ENCODE data around the gene SLC37A1.

SLC37A1 gene

GRCh38 chr21:42556960-42557359 lies 43.3 kb downstream of the SLC37A1 start:
- FAIRE-seq (no peak), DNase-seq (ENCODE audit: insufficient read length, low spot score) (no peak)

GRCh38 chr21:42557420-42557819 lies 43.8 kb downstream of the SLC37A1 start:
- FAIRE-seq: no peak

GRCh38 chr21:42558368-42558767 lies 44.7 kb downstream of the SLC37A1 start:
- DNase-seq (ENCODE audit: insufficient read length, low spot score) (no peak), FAIRE-seq (no peak)

More at GRCh38 chr21:42557420-42557819, 43.8 kb downstream of the SLC37A1 start:
- DNase-seq (ENCODE audit: insufficient read length, low spot score): no peak

DNA sequence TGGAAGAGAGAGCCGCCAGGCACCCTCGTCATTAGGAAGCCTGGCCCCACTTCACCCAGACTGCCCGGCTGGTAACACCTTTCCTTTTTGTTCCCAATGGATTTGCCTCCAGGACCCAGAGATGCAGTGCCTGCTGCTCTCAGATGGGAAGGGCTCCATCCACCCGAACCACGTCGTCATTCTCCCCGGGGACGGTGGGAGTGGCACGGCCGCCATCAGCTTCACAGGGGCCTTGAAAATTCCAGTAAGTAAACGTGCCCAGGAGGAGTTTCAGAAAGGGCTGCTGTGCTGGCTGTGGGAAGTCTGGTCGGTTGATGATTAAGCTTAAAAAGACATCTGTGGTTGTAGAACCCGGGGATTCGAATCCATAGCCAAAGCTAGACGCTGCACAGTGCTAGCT lies 45.2 kb downstream of the SLC37A1 start:
- DNase-seq (ENCODE audit: insufficient read length, low spot score) (no peak), FAIRE-seq (no peak)

GRCh38 chr21:42559326-42559725 lies 45.7 kb downstream of the SLC37A1 start:
- no peak for FAIRE-seq
- no peak for DNase-seq (ENCODE audit: insufficient read length, low spot score)

DNA sequence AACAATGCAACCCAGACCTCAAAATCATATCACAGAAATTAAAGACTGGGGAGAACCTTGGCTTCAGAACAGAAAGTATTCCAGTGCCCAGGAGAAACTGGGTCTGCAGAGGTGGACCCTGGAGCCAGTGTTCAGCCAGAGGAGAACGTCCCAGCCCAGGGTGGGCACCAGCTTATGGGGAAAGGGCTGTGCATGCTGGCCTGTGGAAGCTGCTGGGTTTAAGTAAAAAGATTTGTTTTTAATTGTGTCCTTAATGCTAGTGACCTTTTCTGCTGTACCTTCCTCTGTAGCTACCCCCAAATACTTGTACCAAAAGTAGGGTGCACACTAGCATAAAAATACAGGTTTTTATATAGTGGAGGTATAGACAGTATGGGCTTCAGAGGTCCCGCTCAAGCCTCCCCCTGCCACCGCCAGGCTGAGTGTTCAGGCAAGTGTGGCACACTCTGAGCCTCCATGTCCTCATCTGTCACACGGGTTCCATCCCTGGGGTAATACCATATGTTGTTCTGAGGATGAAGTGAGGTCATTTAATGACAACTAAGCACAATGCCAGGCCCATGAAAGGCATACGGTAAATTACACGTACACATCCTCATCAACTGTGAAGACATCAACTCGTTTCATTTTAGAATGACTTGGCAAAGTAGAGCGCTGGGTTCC lies 47.0 kb downstream of the SLC37A1 start:
- no peak for FAIRE-seq
- DNase-seq (ENCODE audit: insufficient read length, low spot score): no peak

DNA sequence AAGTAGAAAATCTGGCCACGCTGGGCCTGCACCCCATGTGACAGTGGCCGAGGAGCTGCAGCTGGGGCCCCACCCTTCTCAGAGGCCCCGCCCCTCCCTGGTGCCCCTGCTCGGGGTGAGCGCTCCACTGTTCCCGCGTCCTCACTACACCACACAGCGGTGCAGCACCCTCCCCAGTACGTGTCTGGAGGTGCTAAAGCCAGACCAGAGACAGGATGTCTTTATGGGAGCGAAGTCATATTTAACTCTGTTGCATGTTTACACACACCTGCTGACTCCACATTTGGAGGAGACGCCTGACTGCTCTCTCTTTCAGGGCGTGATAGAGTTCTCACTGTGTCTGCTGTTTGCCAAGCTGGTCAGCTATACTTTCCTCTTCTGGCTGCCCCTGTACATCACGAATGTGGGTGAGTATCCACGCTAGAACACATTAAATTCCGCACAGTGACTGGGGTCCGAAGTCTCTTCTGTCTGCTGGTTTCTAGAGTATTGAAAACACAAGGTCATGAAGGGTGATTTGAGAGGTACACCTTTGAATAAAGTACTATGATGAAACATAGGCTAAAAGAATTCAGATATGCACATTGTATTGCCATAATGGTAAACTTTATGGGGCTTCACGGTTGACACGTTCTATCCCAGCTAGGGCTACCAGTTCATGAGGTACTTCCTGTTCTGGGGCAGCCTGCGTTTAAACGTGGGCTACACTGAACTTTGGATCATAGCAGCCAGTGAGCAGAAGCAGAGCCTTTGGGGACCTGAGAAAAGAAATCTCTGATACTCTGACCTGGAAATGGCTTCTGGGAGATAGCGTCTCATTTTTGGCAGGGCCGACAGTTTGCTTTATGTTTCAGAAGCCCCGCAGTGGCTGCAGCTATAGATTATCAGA lies 48.4 kb downstream of the SLC37A1 start:
- FAIRE-seq (no peak), DNase-seq (ENCODE audit: insufficient read length, low spot score) (no peak)

GRCh38 chr21:42562816-42563215 lies 49.2 kb downstream of the SLC37A1 start:
- DNase-seq (ENCODE audit: insufficient read length, low spot score): no peak
- FAIRE-seq: no peak

GRCh38 chr21:42563261-42563660 lies 49.6 kb downstream of the SLC37A1 start:
- DNase-seq (ENCODE audit: insufficient read length, low spot score): no peak
- FAIRE-seq: no peak

- FAIRE-seq (no peak), DNase-seq (ENCODE audit: insufficient read length, low spot score) (no peak)
Observed at GRCh38 chr21:42563686-42564085, 50.0 kb downstream of the SLC37A1 start.

DNA sequence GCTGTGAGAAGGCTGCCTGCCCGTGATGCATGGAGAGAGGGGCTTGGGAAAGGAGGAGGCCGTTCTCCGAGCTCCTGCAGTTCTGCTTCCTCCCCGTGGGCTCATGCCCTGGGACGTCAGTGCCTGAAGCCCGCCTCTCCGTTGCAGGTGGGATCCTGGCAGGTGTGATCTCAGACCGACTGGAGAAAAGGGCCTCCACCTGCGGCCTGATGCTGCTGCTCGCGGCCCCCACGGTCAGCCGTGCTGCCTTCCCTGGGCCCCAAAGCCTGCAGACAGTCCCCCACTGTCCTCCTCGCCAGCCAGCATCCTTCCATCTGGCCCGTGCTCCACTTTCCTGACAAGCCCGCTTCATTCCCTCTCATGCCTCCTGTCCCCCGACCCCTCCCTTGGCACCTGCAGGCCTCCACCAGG lies 50.9 kb downstream of the SLC37A1 start:
- DNase-seq (ENCODE audit: insufficient read length, low spot score): no peak
- FAIRE-seq: no peak

- FAIRE-seq (no peak), DNase-seq (ENCODE audit: insufficient read length, low spot score) (no peak)
Observed at GRCh38 chr21:42565206-42565810, 51.7 kb downstream of the SLC37A1 start.

DNA sequence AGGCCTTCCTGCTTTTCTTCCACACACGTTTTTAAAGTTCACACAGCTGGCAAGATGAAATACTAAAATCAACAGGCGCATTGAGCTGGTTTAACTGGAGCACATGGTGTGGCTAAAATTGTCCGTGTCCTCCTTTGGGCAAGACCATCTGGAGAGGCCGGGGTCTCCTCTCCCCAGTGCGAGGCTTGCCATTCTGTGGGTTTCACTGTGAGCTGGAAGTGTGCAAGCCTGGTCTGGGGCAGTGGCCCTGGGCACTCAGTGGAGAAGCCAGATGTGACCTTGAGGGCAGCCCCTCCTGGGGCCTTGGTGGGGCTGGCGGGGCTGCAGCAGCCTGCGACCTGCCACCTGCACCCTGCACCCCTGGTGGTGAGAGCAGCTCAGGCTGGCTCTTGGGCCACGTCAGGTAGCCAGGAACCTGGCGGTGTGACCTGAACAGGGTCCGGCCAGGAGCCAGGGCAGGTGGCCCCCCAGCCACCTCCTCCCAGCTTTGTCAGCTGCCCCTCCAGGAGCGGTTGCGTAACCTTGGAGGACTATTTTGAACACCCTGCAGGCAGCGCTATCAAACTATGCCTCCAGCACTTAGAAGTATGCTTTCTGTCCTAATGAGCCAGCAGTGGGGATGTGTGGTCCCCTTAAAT lies 52.4 kb downstream of the SLC37A1 start:
- no peak for FAIRE-seq
- DNase-seq (ENCODE audit: insufficient read length, low spot score): no peak

DNA sequence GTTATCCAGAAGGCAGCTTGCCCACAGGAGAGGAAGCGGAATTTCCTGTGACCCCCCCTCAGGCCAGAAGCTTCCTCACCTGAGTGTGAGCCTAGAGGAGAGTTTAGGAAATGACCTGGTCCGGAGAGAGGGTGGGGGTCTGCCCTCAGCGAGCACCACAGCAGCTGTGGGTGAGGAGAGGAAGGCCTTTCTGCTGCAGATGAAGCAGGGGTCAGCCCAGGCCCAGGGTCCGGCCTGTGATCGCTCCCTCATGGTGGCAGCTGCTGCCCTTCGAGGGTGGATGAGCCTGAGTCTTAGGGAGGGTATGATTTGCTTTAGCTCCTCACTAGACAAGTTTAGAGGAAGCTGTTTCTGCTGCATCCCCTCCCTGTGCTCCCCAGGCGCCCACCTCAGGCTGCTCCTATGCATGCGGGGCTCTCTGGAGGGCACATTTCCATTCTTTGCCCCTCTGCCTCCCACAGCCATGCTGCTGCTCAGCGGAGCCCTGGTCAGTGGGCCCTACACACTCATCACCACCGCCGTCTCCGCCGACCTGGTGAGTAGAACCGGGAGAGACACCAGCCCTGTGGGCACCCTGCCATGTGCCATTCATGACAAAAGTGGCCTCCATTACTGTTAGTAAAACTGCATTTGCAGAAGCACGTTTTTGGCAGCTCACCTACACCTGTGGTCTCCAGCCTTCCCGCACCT lies 53.0 kb downstream of the SLC37A1 start:
- DNase-seq (ENCODE audit: insufficient read length, low spot score): no peak
- FAIRE-seq: no peak

DNA sequence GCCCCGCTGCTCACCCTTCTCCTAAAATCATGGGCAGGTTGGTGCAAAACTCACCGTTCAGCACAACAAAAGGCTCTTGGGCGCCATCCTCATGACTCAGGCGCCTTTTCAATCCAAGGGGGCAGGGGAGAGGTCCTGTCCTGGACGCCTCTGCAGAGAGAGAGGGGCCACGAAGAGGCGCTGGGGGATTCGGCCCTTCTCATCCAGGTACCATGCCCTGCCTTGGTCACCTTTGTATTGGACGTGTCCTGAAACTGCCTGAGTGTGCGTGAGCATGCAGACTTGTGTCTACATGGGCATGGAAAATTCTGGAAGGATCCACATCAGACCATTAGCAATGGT lies 53.5 kb downstream of the SLC37A1 start:
- no peak for DNase-seq (ENCODE audit: insufficient read length, low spot score)
- no peak for FAIRE-seq

DNA sequence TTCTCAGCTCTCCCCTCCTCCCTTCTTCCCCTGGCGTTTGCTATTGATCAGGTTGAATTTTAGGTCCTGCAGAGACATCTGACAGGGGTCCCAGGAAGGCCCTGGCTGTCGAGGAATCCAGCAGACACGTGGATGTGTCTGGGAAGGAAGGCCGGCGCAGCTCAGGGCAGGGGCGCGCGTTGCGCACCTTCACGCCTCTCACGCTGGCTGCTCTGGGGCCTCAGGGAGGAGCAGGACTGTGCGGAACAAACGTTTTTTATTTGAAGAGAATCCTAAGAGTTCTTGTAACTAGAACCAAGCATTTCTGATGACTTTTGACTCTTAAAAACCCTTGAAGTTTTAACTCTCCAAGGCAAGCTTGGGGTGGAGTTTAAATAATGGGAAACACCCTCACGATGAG lies 54.2 kb downstream of the SLC37A1 start:
- FAIRE-seq (no peak), DNase-seq (ENCODE audit: insufficient read length, low spot score) (no peak)

GRCh38 chr21:42568376-42568775 lies 54.7 kb downstream of the SLC37A1 start:
- FAIRE-seq (no peak), DNase-seq (ENCODE audit: insufficient read length, low spot score) (no peak)

DNA sequence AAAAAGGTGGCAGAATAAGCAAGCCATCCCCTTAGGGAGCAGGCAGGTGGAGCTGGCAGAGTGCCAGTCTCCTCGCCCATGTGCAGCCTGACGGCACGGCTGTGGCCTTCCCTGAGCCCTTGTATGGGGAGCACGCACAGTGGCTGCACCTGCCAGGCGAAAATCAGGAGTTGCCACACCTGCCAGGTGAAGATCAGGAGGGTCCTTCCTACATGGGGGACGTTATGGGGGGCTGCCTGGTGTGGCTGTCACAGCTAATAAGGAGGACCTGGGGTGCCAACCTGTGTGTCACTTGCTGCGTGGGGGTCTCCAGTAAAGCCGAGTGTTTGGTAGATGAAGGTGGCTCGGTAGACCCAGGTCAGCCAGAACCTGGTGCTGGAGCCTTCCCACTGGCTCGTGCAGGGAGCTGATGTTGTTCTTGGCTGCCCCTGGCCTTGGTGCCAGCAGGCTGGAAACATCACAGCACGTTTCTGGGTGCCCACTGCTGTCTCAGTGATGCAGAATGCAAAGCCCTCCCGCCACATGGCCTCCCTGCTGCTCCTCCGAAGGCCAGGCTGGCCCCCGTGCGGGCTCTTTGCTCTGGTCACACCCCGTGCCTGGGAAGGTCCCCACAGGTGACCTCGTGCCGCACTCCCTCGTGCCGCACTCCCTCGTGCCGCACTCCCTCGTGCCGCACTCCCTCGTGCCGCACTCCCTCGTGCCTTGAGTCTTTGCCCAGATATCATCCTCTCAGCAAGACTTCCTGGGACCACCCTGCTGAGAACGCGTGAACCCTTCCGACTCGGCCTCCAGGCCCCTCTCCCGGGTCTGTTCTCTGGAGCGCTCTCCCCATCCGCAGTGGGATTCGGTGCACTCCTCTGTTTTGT lies 55.4 kb downstream of the SLC37A1 start:
- no peak for DNase-seq (ENCODE audit: insufficient read length, low spot score)
- no peak for FAIRE-seq

DNA sequence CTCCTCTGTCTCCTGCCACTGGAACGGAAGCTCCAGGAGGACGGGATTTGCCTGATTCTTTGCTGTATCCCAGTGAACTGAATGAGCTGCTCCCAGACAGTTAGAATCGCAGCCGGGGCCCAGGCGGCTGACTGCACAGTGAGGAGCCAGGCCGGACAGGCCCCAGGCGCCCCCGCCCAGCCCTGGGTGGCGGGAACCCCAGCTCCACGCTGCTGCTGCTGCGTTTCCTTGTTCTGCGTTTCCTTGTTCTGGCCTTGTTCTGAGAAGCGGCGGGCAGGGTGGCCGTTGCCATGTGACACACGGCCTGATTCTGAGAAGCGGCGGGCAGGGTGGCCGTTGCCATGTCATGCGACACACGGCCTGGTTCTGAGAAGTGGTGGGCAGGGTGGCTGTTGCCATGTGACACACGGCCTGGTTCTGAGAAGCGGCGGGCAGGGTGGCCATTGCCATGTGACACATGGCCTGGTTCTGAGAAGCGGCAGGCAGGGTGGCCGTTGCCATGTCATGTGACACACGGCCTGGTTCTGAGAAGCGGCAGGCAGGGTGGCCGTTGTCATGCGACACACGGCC lies 56.2 kb downstream of the SLC37A1 start:
- no peak for FAIRE-seq

More for the DNA sequence above, 56.2 kb downstream of the SLC37A1 start:
- DNase-seq (ENCODE audit: insufficient read length, low spot score): no peak

All from HTR-8/SVneo (cell line).